NT2/D1 (cell line): ENCODE results near the gene NPIPB6.

Source experiments
- DNase-seq: peaks from one replicate; pipeline ENCODE4 v3.0.0-alpha.2; 2011; ENCODE audit warnings: low read depth, low spot score
- H3K27me3 ChIP-seq: 2 replicates; pipeline ENCODE4 v1.6.0; 2011; ENCODE audit warnings: mild to moderate bottlenecking; ENCODE audit not compliant: insufficient read length, insufficient read depth
- H3K36me3 ChIP-seq: 2 replicates; pipeline ENCODE4 v1.6.1; 2011; ENCODE audit warnings: mild to moderate bottlenecking, low read length, mixed read lengths; ENCODE audit not compliant: insufficient read depth, insufficient read length
- H3K4me1 ChIP-seq: 2 replicates; pipeline ENCODE4 v1.5.1; 2011; ENCODE audit not compliant: insufficient read depth, insufficient read length
- H3K4me3 ChIP-seq: 2 replicates; pipeline ENCODE4 v1.5.1; 2011; ENCODE audit warnings: low read depth; ENCODE audit not compliant: insufficient read length
- H3K9ac ChIP-seq: 2 replicates; pipeline ENCODE4 v1.6.0; 2011; ENCODE audit warnings: low read depth; ENCODE audit not compliant: insufficient read length
- H3K9me3 ChIP-seq: 2 replicates; pipeline ENCODE4 v1.5.1; 2011; ENCODE audit warnings: mild to moderate bottlenecking, low read length; ENCODE audit not compliant: insufficient read depth
- SUZ12 ChIP-seq: IDR thresholded peaks from 2 replicates; pipeline ENCODE4 v1.6.1; 2011; ENCODE audit not compliant: insufficient read length, insufficient read depth; ENCODE audit errors: extremely low read depth
- YY1 ChIP-seq: IDR thresholded peaks from 2 replicates; pipeline ENCODE4 v1.6.1; 2011; ENCODE audit not compliant: insufficient read length, insufficient read depth
- ZNF274 ChIP-seq: IDR thresholded peaks from 2 replicates; pipeline ENCODE4 v1.6.1; 2011; ENCODE audit warnings: mild to moderate bottlenecking, low read depth, low read length

The NPIPB6 gene

DNA sequence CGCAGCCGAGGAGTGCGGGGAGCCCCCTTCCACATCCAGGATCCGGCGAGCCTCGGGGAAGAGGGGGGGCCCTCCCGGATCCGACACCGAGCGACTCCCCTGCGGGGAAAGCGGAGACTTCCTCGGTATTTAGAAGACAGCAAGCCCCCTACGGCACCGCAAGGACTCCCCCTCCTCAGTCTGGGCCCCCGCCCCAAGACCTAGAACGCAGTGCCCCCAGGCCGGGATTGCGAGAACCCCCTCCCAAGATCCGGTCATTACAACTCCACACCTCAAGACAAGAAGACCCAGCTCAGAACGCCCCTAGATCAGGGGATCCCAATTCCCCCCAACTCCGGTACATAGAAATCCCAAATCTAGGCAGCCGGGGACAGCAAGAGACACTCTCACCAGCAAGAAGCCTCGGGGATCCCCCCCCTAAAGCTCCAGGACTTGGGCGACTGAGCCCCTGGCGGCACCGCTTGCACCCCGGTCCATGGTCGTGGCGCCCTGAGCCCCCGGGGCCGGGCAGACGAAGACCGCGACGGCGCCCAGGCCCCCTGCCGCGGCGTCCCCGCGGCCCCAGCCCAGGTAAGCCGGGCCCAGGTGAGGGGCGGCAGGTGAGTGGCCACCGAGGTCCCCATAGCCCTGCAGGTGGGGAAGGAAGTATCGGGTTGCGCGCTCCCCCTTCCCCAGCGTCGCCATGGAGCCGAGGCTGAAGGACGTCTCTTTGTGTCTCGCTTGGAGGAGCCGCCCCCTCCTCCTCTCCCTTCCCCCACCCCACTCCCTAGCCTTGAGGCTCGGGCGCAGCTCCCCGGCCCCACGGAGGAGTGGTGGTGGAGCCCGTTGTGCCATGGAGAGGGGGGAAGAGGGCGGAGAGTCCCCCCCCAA, 70.3 kb downstream of the NPIPB6 start:
- no peak for DNase-seq
- no peaks in the 10 kb centered on the region for H3K27me3 ChIP-seq
- H3K9ac ChIP-seq = peak overlapping the region; percentile 83
- TF ChIP-seq SUZ12 = no peak
- no peak for TF ChIP-seq ZNF274
- TF ChIP-seq YY1 = no peak
- peaks cover 18% of the 10 kb centered on the region for H3K4me1 ChIP-seq
- H3K4me3 ChIP-seq = peak overlapping the region; percentile 79
- H3K36me3 ChIP-seq = peaks cover 3% of the 10 kb centered on the region
- H3K9me3 ChIP-seq = no peaks in the 10 kb centered on the region
